ENCODE results near the gene C6orf141. TPM values are rescaled to one million over a fixed set of nuclear protein-coding genes. Genes with fewer than 3 reads are reported as not detected.

The C6orf141 gene
- total and polyA plus RNA-seq, 2 of the 13 experiments (the other 11 are each of a cell fraction or from before 2014, with no cell fraction given), result 0.07 TPM; not detected in 1

DNA sequence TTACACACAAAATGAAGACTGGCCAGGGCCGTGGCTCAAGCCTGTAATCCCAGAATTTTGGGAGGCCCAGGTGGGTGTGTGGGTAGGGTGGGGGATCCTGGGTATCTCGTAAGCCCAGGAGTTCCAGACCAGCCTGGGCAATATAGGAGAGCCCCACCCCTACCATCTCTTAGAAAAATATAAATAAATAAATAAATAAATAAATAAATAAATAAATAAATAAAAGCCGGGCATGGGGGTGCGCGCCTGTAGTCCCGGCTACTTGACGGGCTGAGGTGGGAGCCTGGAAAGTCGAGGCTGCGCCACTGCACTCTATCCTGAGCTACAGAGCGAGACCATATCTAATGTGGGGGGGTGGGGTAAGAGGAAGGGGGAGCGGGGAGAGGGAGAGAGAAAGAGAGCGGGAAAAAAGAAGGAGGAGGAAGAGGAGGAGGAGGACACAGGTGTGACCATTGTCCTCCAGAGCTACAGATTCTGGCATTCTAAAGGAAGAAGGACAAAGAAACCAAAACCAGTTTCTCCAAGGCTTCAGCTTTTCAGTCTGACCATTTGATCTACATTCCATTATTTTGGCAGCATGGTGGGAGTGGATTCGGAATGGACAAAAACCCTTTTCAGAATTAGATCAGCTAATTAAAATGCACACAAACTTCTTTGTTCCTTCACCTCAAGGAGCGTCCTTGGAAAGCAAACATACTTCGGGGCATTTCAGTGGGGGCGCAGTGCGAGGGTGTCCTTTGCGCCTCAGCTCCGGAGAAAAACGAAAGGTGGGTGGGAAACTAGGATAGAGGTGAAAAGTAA is 577 bp upstream of the C6orf141 start:
- in situ Hi-C loops (cut with HindIII; ENCODE audit: extremely low pct_ligation_motif_present, low pct_unique_long_range_greater_than_20kb), result no loop called here
- no TSS peak for BruUV-seq (replicated peaks)
- Histone ChIP-seq H3K4me3 (replicated peaks in 1 of 3; ENCODE audit: insufficient read depth in 1 of 3, low read depth in 2 of 3, low read length in 3 of 3) (no peak overlapping the region), H3K9me3 (ENCODE audit: low read length) (no peaks in the 10 kb centered on the region), H4K20me1 (ENCODE audit: insufficient read depth, low read length) (no peaks in the 10 kb centered on the region), H2AFZ (ENCODE audit: low read length) (no peak overlapping the region), H3K4me1 (ENCODE audit: insufficient read depth, low read length) (peaks cover 26% of the 10 kb centered on the region), H3K36me3 (replicated peaks in 1 of 2; ENCODE audit: control insufficient read depth in 1 of 2, insufficient read depth in 2 of 2, low read length in 2 of 2) (no peaks in the 10 kb centered on the region), H3K27me3 (ENCODE audit: control insufficient read depth in 1 of 2, insufficient read depth in 2 of 2, low read length in 2 of 2) (peaks cover 4 to 22% of the 10 kb centered on the region in 2 experiments; a peak in 4 of 5 replicates), H3K79me2 (ENCODE audit: insufficient read depth, low read length) (no peaks in the 10 kb centered on the region), H3K27ac (ENCODE audit: extremely low read length, insufficient read depth, low read length) (no peak overlapping the region), H3K9ac (ENCODE audit: insufficient read depth, low read depth, low read length) (no peak overlapping the region), H3K4me2 (ENCODE audit: low read depth, low read length) (no peak overlapping the region)
- no peak for FAIRE-seq
- ChIA-PET CTCF (ENCODE audit: low intra/inter-chr PET ratio, low total read pairs) (no interaction called here), POLR2A (no interaction called here)
- DNase-seq (ENCODE audit: low spot score), result no peak
- ATAC-seq, result no peak
- WGBS (ENCODE audit: low lambda C conversion rate), result 79% methylated on average over 19 of the region's 20 CpGs
- intact Hi-C loops (cut with micrococcal nuclease; ENCODE audit: unreplicated experiment), result no loop called here
- TF ChIP-seq ZSCAN9 (CRISPR knock-in tag; IDR thresholded peaks at IDR 0.05; ENCODE audit: borderline replicate concordance), result no peak
- no peak for TF ChIP-seq ZNF180 (CRISPR knock-in tag; IDR thresholded peaks at IDR 0.05; ENCODE audit: borderline replicate concordance, low read depth)
- no peak for TF ChIP-seq NPAS2 (CRISPR knock-in tag; IDR thresholded peaks at IDR 0.05; ENCODE audit: borderline replicate concordance)
- no peak for TF ChIP-seq KIAA2018 (CRISPR knock-in tag; IDR thresholded peaks at IDR 0.05; ENCODE audit: borderline replicate concordance)
- TF ChIP-seq GATAD1 (CRISPR knock-in tag; IDR thresholded peaks at IDR 0.05), result no peak
- no peak for TF ChIP-seq KLF16 (CRISPR knock-in tag; IDR thresholded peaks at IDR 0.05)
- TF ChIP-seq HMG20B (CRISPR knock-in tag; conservative IDR thresholded peaks at IDR 0.05), result no peak
- TF ChIP-seq XRCC5 (optimal IDR thresholded peaks at IDR 0.05; ENCODE audit: low read length), result no peak
- no peak for TF ChIP-seq ZNF34 (CRISPR knock-in tag; IDR thresholded peaks at IDR 0.05; ENCODE audit: borderline replicate concordance)
- no peak for TF ChIP-seq MATR3 (CRISPR knock-in tag; IDR thresholded peaks at IDR 0.05)
- TF ChIP-seq TBP (CRISPR knock-in tag; IDR thresholded peaks at IDR 0.05), result no peak
- TF ChIP-seq, protein P1, sequence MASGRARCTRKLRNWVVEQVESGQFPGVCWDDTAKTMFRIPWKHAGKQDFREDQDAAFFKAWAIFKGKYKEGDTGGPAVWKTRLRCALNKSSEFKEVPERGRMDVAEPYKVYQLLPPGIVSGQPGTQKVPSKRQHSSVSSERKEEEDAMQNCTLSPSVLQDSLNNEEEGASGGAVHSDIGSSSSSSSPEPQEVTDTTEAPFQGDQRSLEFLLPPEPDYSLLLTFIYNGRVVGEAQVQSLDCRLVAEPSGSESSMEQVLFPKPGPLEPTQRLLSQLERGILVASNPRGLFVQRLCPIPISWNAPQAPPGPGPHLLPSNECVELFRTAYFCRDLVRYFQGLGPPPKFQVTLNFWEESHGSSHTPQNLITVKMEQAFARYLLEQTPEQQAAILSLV (CRISPR knock-in tag; IDR thresholded peaks at IDR 0.05; ENCODE audit: borderline replicate concordance), result no peak
- TF ChIP-seq, protein P2, sequence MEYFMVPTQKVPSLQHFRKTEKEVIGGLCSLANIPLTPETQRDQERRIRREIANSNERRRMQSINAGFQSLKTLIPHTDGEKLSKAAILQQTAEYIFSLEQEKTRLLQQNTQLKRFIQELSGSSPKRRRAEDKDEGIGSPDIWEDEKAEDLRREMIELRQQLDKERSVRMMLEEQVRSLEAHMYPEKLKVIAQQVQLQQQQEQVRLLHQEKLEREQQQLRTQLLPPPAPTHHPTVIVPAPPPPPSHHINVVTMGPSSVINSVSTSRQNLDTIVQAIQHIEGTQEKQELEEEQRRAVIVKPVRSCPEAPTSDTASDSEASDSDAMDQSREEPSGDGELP (IDR thresholded peaks at IDR 0.05; ENCODE audit: borderline replicate concordance, low read depth), result no peak
- TF ChIP-seq ESRRA (CRISPR knock-in tag; IDR thresholded peaks at IDR 0.05; ENCODE audit: low read depth), result no peak
- no peak for TF ChIP-seq RXRA (CRISPR knock-in tag; IDR thresholded peaks at IDR 0.05)

Data from HepG2 (cell line).